ENCODE measurements around the gene LIME1.
A peak's percentile ranks its signal among the peaks of the same experiment; 100 is the strongest.

The LIME1 gene

GRCh38 chr20:63735859-63736718, at the start of gene LIME1:
TSS of gene LIME1 (plus strand) at chr20:63736664. CDS start at chr20:63737550, 886 bp downstream.
- Histone ChIP-seq H3K4me3 (ENCODE audit: low read depth in 1 of 5, low read length in 5 of 5) (peak within 1 kb of the TSS in 2 of 5 donors; percentile 6 to 32), H3K9ac (ENCODE audit: low read length in 5 of 5) (no peak within 1 kb of the TSS)

GRCh38 chr20:63687419-63688178, 48.9 kb upstream of the LIME1 start:
- no peaks in the 10 kb centered on the region for H3K27me3 ChIP-seq (ENCODE audit: control insufficient read depth in 5 of 5, insufficient read depth in 4 of 5, low read length in 5 of 5)
- peaks cover 10 to 61% (median 40%) of the 10 kb centered on the region in 5 donors for H3K4me1 ChIP-seq (ENCODE audit: control insufficient read depth in 5 of 5, insufficient read depth in 5 of 5, low read length in 5 of 5)
- H3K9ac ChIP-seq (ENCODE audit: low read length in 5 of 5): peak overlapping the region in 4 of 5 donors; percentile 33 to 73 (median 50)
- peaks cover 0 to 4% (median 0%) of the 10 kb centered on the region in 5 donors for H3K36me3 ChIP-seq (ENCODE audit: control insufficient read depth in 5 of 5, insufficient read depth in 5 of 5, low read length in 5 of 5)
- H3K4me3 ChIP-seq (ENCODE audit: low read depth in 1 of 5, low read length in 5 of 5): peak overlapping the region in 3 of 5 donors; percentile 0 to 52 (median 27)
- H3K27ac ChIP-seq (ENCODE audit: low read depth, low read length): peak overlapping the region; percentile 76
- no peaks in the 10 kb centered on the region for H3K9me3 ChIP-seq (ENCODE audit: control insufficient read depth in 5 of 5, low read length in 5 of 5)

More at GRCh38 chr20:63735859-63736718, at the start of gene LIME1:
- Histone ChIP-seq H3K27me3 (ENCODE audit: control insufficient read depth in 5 of 5, insufficient read depth in 4 of 5, low read length in 5 of 5) (no peaks in the 10 kb centered on the region), H3K36me3 (ENCODE audit: control insufficient read depth in 5 of 5, insufficient read depth in 5 of 5, low read length in 5 of 5) (peaks cover 0 to 47% (median 29%) of the 10 kb centered on the region in 5 donors), H3K4me1 (ENCODE audit: control insufficient read depth in 5 of 5, insufficient read depth in 5 of 5, low read length in 5 of 5) (peaks cover 2 to 39% (median 25%) of the 10 kb centered on the region in 5 donors), H3K9me3 (ENCODE audit: control insufficient read depth in 5 of 5, low read length in 5 of 5) (no peaks in the 10 kb centered on the region), H3K27ac (ENCODE audit: low read depth, low read length) (no peak within 1 kb of the TSS)

GRCh38 chr20:63688228-63689045, 48.0 kb upstream of the LIME1 start:
- Histone ChIP-seq H3K36me3 (ENCODE audit: control insufficient read depth in 5 of 5, insufficient read depth in 5 of 5, low read length in 5 of 5) (peaks cover 0 to 4% (median 0%) of the 10 kb centered on the region in 5 donors), H3K27ac (ENCODE audit: low read depth, low read length) (peak overlapping the region; percentile 76), H3K4me3 (ENCODE audit: low read depth in 1 of 5, low read length in 5 of 5) (peak overlapping the region in 1 of 5 donors; percentile 13), H3K27me3 (ENCODE audit: control insufficient read depth in 5 of 5, insufficient read depth in 4 of 5, low read length in 5 of 5) (no peaks in the 10 kb centered on the region), H3K9me3 (ENCODE audit: control insufficient read depth in 5 of 5, low read length in 5 of 5) (no peaks in the 10 kb centered on the region), H3K4me1 (ENCODE audit: control insufficient read depth in 5 of 5, insufficient read depth in 5 of 5, low read length in 5 of 5) (peaks cover 8 to 53% (median 35%) of the 10 kb centered on the region in 5 donors), H3K9ac (ENCODE audit: low read length in 5 of 5) (peak overlapping the region in 2 of 5 donors; percentile 22 to 43)

- H3K4me3 ChIP-seq (ENCODE audit: low read depth in 1 of 5, low read length in 5 of 5): no peak overlapping the region
- H3K4me1 ChIP-seq (ENCODE audit: control insufficient read depth in 5 of 5, insufficient read depth in 5 of 5, low read length in 5 of 5): peaks cover 8 to 53% (median 35%) of the 10 kb centered on the region in 5 donors
- H3K9me3 ChIP-seq (ENCODE audit: control insufficient read depth in 5 of 5, low read length in 5 of 5): no peaks in the 10 kb centered on the region
- H3K36me3 ChIP-seq (ENCODE audit: control insufficient read depth in 5 of 5, insufficient read depth in 5 of 5, low read length in 5 of 5): peaks cover 0 to 12% (median 5%) of the 10 kb centered on the region in 5 donors
- peak overlapping the region; percentile 76 for H3K27ac ChIP-seq (ENCODE audit: low read depth, low read length)
- H3K27me3 ChIP-seq (ENCODE audit: control insufficient read depth in 5 of 5, insufficient read depth in 4 of 5, low read length in 5 of 5): no peaks in the 10 kb centered on the region
- peak overlapping the region in 2 of 5 donors; percentile 47 to 58 for H3K9ac ChIP-seq (ENCODE audit: low read length in 5 of 5)
Measured at GRCh38 chr20:63689046-63690002, 47.1 kb upstream of the LIME1 start.

GRCh38 chr20:63690003-63690897, 46.2 kb upstream of the LIME1 start:
- no peak overlapping the region for H3K27ac ChIP-seq (ENCODE audit: low read depth, low read length)
- no peak overlapping the region for H3K4me3 ChIP-seq (ENCODE audit: low read depth in 1 of 5, low read length in 5 of 5)
- no peaks in the 10 kb centered on the region for H3K27me3 ChIP-seq (ENCODE audit: control insufficient read depth in 5 of 5, insufficient read depth in 4 of 5, low read length in 5 of 5)
- H3K9me3 ChIP-seq (ENCODE audit: control insufficient read depth in 5 of 5, low read length in 5 of 5): no peaks in the 10 kb centered on the region
- H3K36me3 ChIP-seq (ENCODE audit: control insufficient read depth in 5 of 5, insufficient read depth in 5 of 5, low read length in 5 of 5): peaks cover 0 to 19% (median 8%) of the 10 kb centered on the region in 5 donors
- H3K4me1 ChIP-seq (ENCODE audit: control insufficient read depth in 5 of 5, insufficient read depth in 5 of 5, low read length in 5 of 5): peaks cover 8 to 53% (median 38%) of the 10 kb centered on the region in 5 donors
- H3K9ac ChIP-seq (ENCODE audit: low read length in 5 of 5): no peak overlapping the region

GRCh38 chr20:63690898-63691710, 45.4 kb upstream of the LIME1 start:
- Histone ChIP-seq H3K4me3 (ENCODE audit: low read depth in 1 of 5, low read length in 5 of 5) (no peak overlapping the region), H3K9ac (ENCODE audit: low read length in 5 of 5) (no peak overlapping the region), H3K9me3 (ENCODE audit: control insufficient read depth in 5 of 5, low read length in 5 of 5) (no peaks in the 10 kb centered on the region), H3K4me1 (ENCODE audit: control insufficient read depth in 5 of 5, insufficient read depth in 5 of 5, low read length in 5 of 5) (peaks cover 8 to 52% (median 39%) of the 10 kb centered on the region in 5 donors), H3K27ac (ENCODE audit: low read depth, low read length) (no peak overlapping the region), H3K27me3 (ENCODE audit: control insufficient read depth in 5 of 5, insufficient read depth in 4 of 5, low read length in 5 of 5) (no peaks in the 10 kb centered on the region), H3K36me3 (ENCODE audit: control insufficient read depth in 5 of 5, insufficient read depth in 5 of 5, low read length in 5 of 5) (peaks cover 0 to 24% (median 8%) of the 10 kb centered on the region in 5 donors)

GRCh38 chr20:63691711-63692435, 44.6 kb upstream of the LIME1 start:
- Histone ChIP-seq H3K9ac (ENCODE audit: low read length in 5 of 5) (no peak overlapping the region), H3K27ac (ENCODE audit: low read depth, low read length) (no peak overlapping the region), H3K27me3 (ENCODE audit: control insufficient read depth in 5 of 5, insufficient read depth in 4 of 5, low read length in 5 of 5) (no peaks in the 10 kb centered on the region), H3K4me3 (ENCODE audit: low read depth in 1 of 5, low read length in 5 of 5) (no peak overlapping the region), H3K36me3 (ENCODE audit: control insufficient read depth in 5 of 5, insufficient read depth in 5 of 5, low read length in 5 of 5) (peaks cover 0 to 28% (median 8%) of the 10 kb centered on the region in 5 donors), H3K4me1 (ENCODE audit: control insufficient read depth in 5 of 5, insufficient read depth in 5 of 5, low read length in 5 of 5) (peaks cover 4 to 51% (median 39%) of the 10 kb centered on the region in 5 donors), H3K9me3 (ENCODE audit: control insufficient read depth in 5 of 5, low read length in 5 of 5) (no peaks in the 10 kb centered on the region)

Measured in subcutaneous abdominal adipose tissue (tissue), 5 donors.